Loucy (cell line): ENCODE measurements around the gene ATP6V1G1.

ENCODE experiments used
- H2AFZ ChIP-seq: fragments of 200-600 bp; sonication (generic); 2 replicates; pipeline ENCODE4 v1.6.0; 2016; ENCODE audit warnings: antibody characterized with exemption, mild to moderate bottlenecking, low read length, moderate library complexity
- H3F3A ChIP-seq: fragments of 200-600 bp; 2 replicates; pipeline ENCODE4 v1.6.0; 2016; ENCODE audit warnings: antibody characterized with exemption, low read depth, mild to moderate bottlenecking
- H3K27me3 ChIP-seq: fragments of 200-600 bp; sonication (generic); 2 replicates; pipeline ENCODE4 v1.6.1; 2014; ENCODE audit warnings: low read length, mild to moderate bottlenecking; ENCODE audit not compliant: insufficient read depth, poor library complexity, severe bottlenecking
- H3K36me3 ChIP-seq: fragments of 200-600 bp; sonication (generic); 2 replicates; pipeline ENCODE4 v1.6.1; 2016; ENCODE audit warnings: low read length; ENCODE audit not compliant: insufficient read depth
- H3K4me1 ChIP-seq: fragments of 200-600 bp; sonication (generic); 2 replicates; pipeline ENCODE4 v1.5.1; 2014; ENCODE audit warnings: low read length, mild to moderate bottlenecking; ENCODE audit not compliant: insufficient read depth, poor library complexity, severe bottlenecking
- H3K4me2 ChIP-seq: fragments of 200-600 bp; sonication (generic); 2 replicates; pipeline ENCODE4 v1.6.0; 2014; ENCODE audit warnings: antibody characterized with exemption, low read length, low read depth, mild to moderate bottlenecking; ENCODE audit not compliant: poor library complexity, severe bottlenecking
- H3K4me3 ChIP-seq: fragments of 200-600 bp; sonication (generic); 2 replicates; pipeline ENCODE4 v1.5.1; 2014; ENCODE audit warnings: low read length, mild to moderate bottlenecking, mixed read lengths; ENCODE audit not compliant: poor library complexity, severe bottlenecking
- H3K79me2 ChIP-seq: fragments of 200-600 bp; sonication (generic); 2 replicates; pipeline ENCODE4 v1.6.1; 2014; ENCODE audit warnings: low read length; ENCODE audit not compliant: insufficient read depth
- H3K9ac ChIP-seq: fragments of 200-600 bp; sonication (generic); 2 replicates; pipeline ENCODE4 v1.6.0; 2014; ENCODE audit warnings: mild to moderate bottlenecking, low read depth, low read length, moderate library complexity; ENCODE audit not compliant: poor library complexity, severe bottlenecking
- H3K9me2 ChIP-seq: fragments of 200-600 bp; sonication (generic); replicated peaks from 2 replicates; pipeline ENCODE4 v1.6.1; 2016; ENCODE audit warnings: low read depth, low read length, mixed read lengths
- H3K9me3 ChIP-seq: fragments of 200-600 bp; sonication (generic); 2 replicates; pipeline ENCODE4 v1.6.1; 2014; ENCODE audit warnings: mild to moderate bottlenecking, antibody characterized with exemption, low read length, low read depth; ENCODE audit not compliant: insufficient read depth
- H4K20me1 ChIP-seq: fragments of 200-600 bp; sonication (generic); 2 replicates; pipeline ENCODE4 v1.6.0; 2014; ENCODE audit warnings: antibody characterized with exemption, low read length, mild to moderate bottlenecking; ENCODE audit not compliant: insufficient read depth, poor library complexity, severe bottlenecking
- EZH2phosphoT487 ChIP-seq: fragments of 200-600 bp; IDR thresholded peaks from 2 replicates; pipeline ENCODE4 v1.6.1; 2018; ENCODE audit warnings: antibody characterized with exemption, mild to moderate bottlenecking, moderate library complexity, borderline replicate concordance
- TF ChIP-seq, protein P1 (sequence below): fragments of 200-600 bp; sonication (generic); conservative IDR thresholded peaks from 2 replicates; pipeline ENCODE4 v1.5.1; 2014; ENCODE audit warnings: mild to moderate bottlenecking, antibody characterized with exemption, low read length

The ATP6V1G1 gene

DNA sequence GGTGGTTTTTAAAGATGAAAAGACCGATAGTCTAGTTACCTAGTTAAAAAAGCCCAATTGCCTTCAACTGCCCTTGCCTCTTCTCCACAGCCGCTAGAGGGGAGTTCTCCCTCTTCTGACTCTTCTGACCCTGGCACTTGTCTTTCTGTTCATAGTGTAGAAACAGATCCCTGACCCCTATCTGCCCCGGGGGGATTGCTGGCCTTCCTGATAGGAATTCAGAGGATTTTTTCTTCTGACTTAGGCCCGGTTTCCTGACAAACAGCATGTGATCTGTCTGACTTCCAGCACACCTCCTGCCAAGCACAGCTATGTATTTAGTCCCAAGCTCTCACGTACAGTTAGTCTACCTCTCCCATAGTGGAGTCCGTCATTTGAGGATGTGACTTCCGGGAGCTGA, 18.5 kb downstream of the ATP6V1G1 start:
- H3K27me3 ChIP-seq, result no peaks in the 10 kb centered on the region
- peaks cover 9% of the 10 kb centered on the region for H3K79me2 ChIP-seq
- no peak overlapping the region for H3K4me3 ChIP-seq
- H3K4me1 ChIP-seq, result peaks cover 8% of the 10 kb centered on the region
- H3F3A ChIP-seq, result no peaks in the 10 kb centered on the region
- no peaks in the 10 kb centered on the region for H4K20me1 ChIP-seq
- no peak overlapping the region for H3K9ac ChIP-seq
- peaks cover 5% of the 10 kb centered on the region; the same call in 1 of the 2 replicates for H3K9me3 ChIP-seq
- H3K4me2 ChIP-seq, result no peak overlapping the region
- no peaks in the 10 kb centered on the region for H3K36me3 ChIP-seq
- no peak overlapping the region for H2AFZ ChIP-seq
- TF ChIP-seq, protein P1, sequence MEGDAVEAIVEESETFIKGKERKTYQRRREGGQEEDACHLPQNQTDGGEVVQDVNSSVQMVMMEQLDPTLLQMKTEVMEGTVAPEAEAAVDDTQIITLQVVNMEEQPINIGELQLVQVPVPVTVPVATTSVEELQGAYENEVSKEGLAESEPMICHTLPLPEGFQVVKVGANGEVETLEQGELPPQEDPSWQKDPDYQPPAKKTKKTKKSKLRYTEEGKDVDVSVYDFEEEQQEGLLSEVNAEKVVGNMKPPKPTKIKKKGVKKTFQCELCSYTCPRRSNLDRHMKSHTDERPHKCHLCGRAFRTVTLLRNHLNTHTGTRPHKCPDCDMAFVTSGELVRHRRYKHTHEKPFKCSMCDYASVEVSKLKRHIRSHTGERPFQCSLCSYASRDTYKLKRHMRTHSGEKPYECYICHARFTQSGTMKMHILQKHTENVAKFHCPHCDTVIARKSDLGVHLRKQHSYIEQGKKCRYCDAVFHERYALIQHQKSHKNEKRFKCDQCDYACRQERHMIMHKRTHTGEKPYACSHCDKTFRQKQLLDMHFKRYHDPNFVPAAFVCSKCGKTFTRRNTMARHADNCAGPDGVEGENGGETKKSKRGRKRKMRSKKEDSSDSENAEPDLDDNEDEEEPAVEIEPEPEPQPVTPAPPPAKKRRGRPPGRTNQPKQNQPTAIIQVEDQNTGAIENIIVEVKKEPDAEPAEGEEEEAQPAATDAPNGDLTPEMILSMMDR, result no peak
- TF ChIP-seq EZH2phosphoT487, result no peak
- H3K9me2 ChIP-seq, result no peaks in the 10 kb centered on the region

DNA sequence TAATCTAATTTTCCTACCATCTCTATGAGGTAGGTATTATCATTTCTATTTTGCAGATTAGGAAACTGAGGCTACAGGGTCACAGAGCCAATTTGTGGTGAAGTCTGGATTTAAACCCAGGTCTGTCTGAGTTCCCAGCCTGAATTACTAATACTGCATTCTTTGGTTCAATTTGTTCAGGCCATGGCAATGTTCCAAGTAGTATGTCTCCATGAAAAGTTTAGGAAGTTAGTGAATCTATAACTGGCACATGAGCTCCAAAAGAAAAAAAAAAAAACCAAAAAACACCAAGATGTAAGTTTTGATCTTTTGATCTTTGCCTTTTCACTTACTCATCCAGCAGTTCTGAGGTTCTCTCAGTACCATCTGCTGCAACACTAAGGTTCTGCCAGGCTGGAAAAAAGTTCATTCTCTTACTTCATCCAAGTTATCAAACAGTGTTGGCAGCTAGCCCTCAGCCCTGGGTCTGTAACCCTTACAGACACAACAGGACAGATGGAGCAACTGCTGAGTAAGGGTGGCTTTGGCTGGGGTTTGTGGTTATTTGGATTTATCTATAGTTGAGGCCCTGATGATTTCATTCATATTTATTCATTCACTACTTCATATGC, 19.1 kb downstream of the ATP6V1G1 start:
- no peaks in the 10 kb centered on the region for H3K9me2 ChIP-seq
- no peaks in the 10 kb centered on the region for H4K20me1 ChIP-seq
- H3K79me2 ChIP-seq, result peaks cover 12% of the 10 kb centered on the region
- H3K4me1 ChIP-seq, result peaks cover 8% of the 10 kb centered on the region
- no peaks in the 10 kb centered on the region for H3F3A ChIP-seq
- H3K4me3 ChIP-seq, result no peak overlapping the region
- H3K36me3 ChIP-seq, result no peaks in the 10 kb centered on the region
- H2AFZ ChIP-seq, result no peak overlapping the region
- H3K27me3 ChIP-seq, result no peaks in the 10 kb centered on the region
- H3K9me3 ChIP-seq, result peaks cover 5% of the 10 kb centered on the region; the same call in 1 of the 2 replicates
- TF ChIP-seq, protein P1, result no peak
- TF ChIP-seq EZH2phosphoT487, result no peak
- H3K4me2 ChIP-seq, result no peak overlapping the region
- no peak overlapping the region for H3K9ac ChIP-seq

DNA sequence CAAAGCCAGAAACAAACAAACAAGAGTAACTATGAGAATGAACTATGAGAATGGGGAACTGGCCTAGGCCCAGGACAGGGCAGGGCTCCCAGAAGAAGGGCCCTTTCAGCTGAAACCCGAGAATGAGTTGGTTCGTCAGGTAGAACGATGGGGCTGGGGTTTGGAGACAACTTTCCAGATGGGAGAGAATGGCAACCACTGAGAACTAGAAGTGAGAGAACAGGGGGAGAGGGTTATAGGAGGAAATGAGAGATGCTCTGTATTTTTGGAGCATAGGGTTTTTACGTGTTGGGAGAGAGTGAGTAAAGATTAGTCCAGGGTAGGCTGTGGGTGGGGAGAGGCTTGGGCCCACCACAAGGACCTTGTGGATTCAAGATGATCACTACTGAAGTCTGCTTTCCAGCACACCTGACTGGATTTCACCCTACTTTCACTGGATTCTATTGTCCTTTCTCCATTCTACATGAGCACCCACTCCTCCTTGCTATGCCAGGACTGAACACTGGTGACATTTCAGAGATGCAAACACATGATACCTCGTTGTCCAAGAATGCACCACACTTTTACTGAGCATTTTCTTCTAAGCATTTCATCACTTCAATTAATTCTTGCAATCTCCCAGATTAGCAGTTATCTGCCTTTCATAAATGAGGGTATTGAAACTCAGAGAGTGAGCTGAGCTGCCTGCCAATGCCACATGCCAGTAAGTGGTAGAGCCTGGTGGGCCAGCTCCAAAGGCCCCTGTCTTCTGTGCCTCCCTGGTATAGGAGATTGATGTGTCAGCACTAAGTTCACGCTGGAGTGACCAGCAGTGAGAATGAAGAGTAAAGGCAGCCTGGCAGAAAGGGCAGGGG, 20.3 kb downstream of the ATP6V1G1 start:
- Histone ChIP-seq H3K9me2 (no peaks in the 10 kb centered on the region), H3K4me2 (no peak overlapping the region), H4K20me1 (peaks cover 1% of the 10 kb centered on the region), H3K4me1 (peaks cover 19% of the 10 kb centered on the region), H3K27me3 (no peaks in the 10 kb centered on the region), H3K4me3 (no peak overlapping the region), H3K79me2 (peaks cover 24% of the 10 kb centered on the region), H3F3A (no peaks in the 10 kb centered on the region), H3K9me3 (no peaks in the 10 kb centered on the region), H2AFZ (no peak overlapping the region), H3K9ac (no peak overlapping the region), H3K36me3 (no peaks in the 10 kb centered on the region)
- TF ChIP-seq EZH2phosphoT487, result no peak
- TF ChIP-seq, protein P1, result no peak
